ENCODE data around the gene MAP1B.

Gene MAP1B

DNA sequence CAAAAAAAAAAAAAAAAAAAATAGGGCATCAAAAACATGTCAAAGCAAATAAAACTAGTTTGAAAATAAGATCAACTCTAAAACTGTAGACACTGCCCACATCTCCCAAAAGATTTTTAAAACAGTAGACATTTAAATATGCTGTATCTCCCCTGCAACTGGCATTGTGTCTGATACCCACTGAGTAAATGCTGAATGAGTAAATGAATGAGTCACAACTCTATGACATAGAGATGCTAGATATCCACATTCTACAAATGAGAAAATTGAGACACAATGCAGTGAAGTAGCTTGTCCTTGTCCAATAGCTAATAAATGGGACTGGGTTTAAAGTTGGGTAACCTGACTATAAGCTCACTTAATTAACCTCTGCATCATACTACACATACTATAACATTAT lies 14.1 kb upstream of the MAP1B start:
- no peak for DNase-seq (ENCODE audit: low read depth)
- no peak for TF ChIP-seq CTCF (IDR thresholded peaks at IDR 0.05; ENCODE audit: insufficient read depth, low read depth, low read length, missing control alignments)

GRCh38 chr5:72093824-72094223 lies 13.5 kb upstream of the MAP1B start:
- peak; percentile 10 for DNase-seq (ENCODE audit: low read depth)
- no peak for TF ChIP-seq CTCF (IDR thresholded peaks at IDR 0.05; ENCODE audit: insufficient read depth, low read depth, low read length, missing control alignments)
- H3K4me3 ChIP-seq (ENCODE audit: low read depth, low read length) = no peak overlapping the region

More for the DNA sequence above, 14.1 kb upstream of the MAP1B start:
- H3K4me3 ChIP-seq (ENCODE audit: low read depth, low read length) = no peak overlapping the region

- no peak for DNase-seq (ENCODE audit: low read depth)
- no peak for TF ChIP-seq CTCF (IDR thresholded peaks at IDR 0.05; ENCODE audit: insufficient read depth, low read depth, low read length, missing control alignments)
Measured at GRCh38 chr5:72096602-72097188, 10.6 kb upstream of the MAP1B start.

DNA sequence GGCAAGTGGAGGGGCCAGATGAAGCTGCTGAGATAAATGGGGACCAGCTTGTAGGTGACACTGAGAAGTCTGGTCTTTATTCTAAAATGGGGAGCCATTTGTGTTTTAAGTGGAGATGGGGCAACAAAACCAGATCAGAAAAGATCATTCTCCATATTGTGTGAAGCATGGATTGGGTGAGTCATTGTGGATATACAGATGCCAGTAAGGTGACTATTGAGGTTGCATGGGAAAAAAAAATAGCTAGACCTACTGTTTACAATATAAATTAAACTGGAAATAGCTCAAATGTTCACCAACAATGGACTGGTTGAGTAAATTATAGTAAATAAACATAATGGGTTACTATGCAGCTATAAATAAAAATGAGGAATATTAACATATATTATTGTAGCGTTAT lies 5.4 kb upstream of the MAP1B start:
- TF ChIP-seq CTCF (IDR thresholded peaks at IDR 0.05; ENCODE audit: insufficient read depth, low read depth, low read length, missing control alignments) = no peak
- DNase-seq (ENCODE audit: low read depth) = no peak
- no peak overlapping the region for H3K4me3 ChIP-seq (ENCODE audit: low read depth, low read length)

More at GRCh38 chr5:72096602-72097188, 10.6 kb upstream of the MAP1B start:
- H3K4me3 ChIP-seq (ENCODE audit: low read depth, low read length) = no peak overlapping the region

DNA sequence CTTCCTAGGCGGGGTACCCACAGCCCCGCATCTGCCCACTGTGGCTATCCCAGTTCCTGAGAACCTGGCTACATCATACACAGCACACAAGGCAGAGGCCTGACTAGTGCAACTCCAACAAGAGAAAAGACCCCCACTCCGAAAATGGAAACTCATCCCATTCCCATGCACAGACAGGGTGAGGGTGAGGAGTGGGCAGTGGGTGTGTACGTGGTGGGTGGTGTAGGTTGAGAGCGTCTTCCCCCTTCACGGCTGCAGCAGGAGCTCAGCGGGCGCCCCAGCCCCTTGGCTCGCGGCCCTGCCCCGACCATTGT lies 501 bp upstream of the MAP1B start:
- no peak for DNase-seq (ENCODE audit: low read depth)
- no peak for TF ChIP-seq CTCF (IDR thresholded peaks at IDR 0.05; ENCODE audit: insufficient read depth, low read depth, low read length, missing control alignments)
- no peak overlapping the region for H3K4me3 ChIP-seq (ENCODE audit: low read depth, low read length)

GRCh38 chr5:72107901-72108201 lies 576 bp downstream of the MAP1B start:
- TF ChIP-seq CTCF (IDR thresholded peaks at IDR 0.05; ENCODE audit: insufficient read depth, low read depth, low read length, missing control alignments) = no peak
- peak; percentile 14 for DNase-seq (ENCODE audit: low read depth)
- no peak overlapping the region for H3K4me3 ChIP-seq (ENCODE audit: low read depth, low read length)
